A549 (cell line): ENCODE measurements around the gene ANKRD33B. TPM values are rescaled to one million over a fixed set of nuclear protein-coding genes. Genes with fewer than 3 reads are reported as not detected.

ENCODE experiments used
- ATAC-seq, 2 experiments: fragments of 200-7000 bp in 1 of 2; fragments of >200 bp in 1 of 2; cut with Nextera tagmentation in 1 of 2; cut with Tn5 transposase in 1 of 2; 3 replicates each; pipeline versions ENCODE4 v1.8.0 to v1.9.1; 2018 to 2020; ENCODE audit warnings: mild to moderate bottlenecking in 1 of 2, moderate library complexity in 1 of 2
- CTCF ChIA-PET: fragments of 300-600 bp; sonication (Branson Sonifier 250); formaldehyde crosslinking; extraction: SDS; loops from one replicate; lab custom pipeline; 2021; ENCODE audit warnings: antibody characterized with exemption, inconsistent platforms; lab: Yijun Ruan, JAX
- POLR2A ChIA-PET: fragments of 350-600 bp; formaldehyde crosslinking; extraction: SDS; loops from one replicate; lab custom pipeline; 2021; ENCODE audit warnings: antibody characterized with exemption, inconsistent platforms; lab: Yijun Ruan, JAX
- DNase-seq, 2 experiments: peaks; one replicate each; pipeline versions ENCODE4 v3.0.0 to v3.0.0-alpha.2; 2011 to 2016; ENCODE audit warnings: low read depth in 1 of 2, low spot score in 1 of 2
- FAIRE-seq: peaks from 2 replicates; lab custom pipeline; 2011; peaks lifted over from hg19 to GRCh38; lab: Jason Lieb, UNC
- H3K27ac ChIP-seq, 2 experiments: fragments of >200 bp; sonication (Bioruptor Twin); formaldehyde crosslinking; 3 replicates each; pipeline ENCODE4 v1.5.1; 2016 to 2017
- H3K4me1 ChIP-seq: fragments of >200 bp; sonication (Bioruptor Twin); formaldehyde crosslinking; 3 replicates; pipeline ENCODE4 v1.6.1; 2016
- H3K4me2 ChIP-seq: fragments of >200 bp; sonication (Bioruptor Twin); formaldehyde crosslinking; 3 replicates; pipeline ENCODE4 v1.6.1; 2016
- H3K4me3 ChIP-seq: fragments of >200 bp; sonication (Bioruptor Twin); formaldehyde crosslinking; 3 replicates; pipeline ENCODE4 v1.5.1; 2016
- H3K9me3 ChIP-seq: fragments of >200 bp; sonication (Bioruptor Twin); formaldehyde crosslinking; 3 replicates; pipeline ENCODE4 v1.6.1; 2016
- BHLHE40 ChIP-seq: IDR thresholded peaks from 2 replicates; pipeline ENCODE4 v1.6.1; 2012; ENCODE audit warnings: low read depth, low read length, inconsistent platforms
- CBX2 ChIP-seq: fragments of 200-600 bp; sonication (generic); IDR thresholded peaks from 2 replicates; pipeline ENCODE4 v1.6.1; 2016; ENCODE audit warnings: low read depth, mild to moderate bottlenecking, borderline replicate concordance
- CBX8 ChIP-seq: fragments of 200-600 bp; sonication (generic); IDR thresholded peaks from 2 replicates; pipeline ENCODE4 v1.6.1; 2016
- CHD2 ChIP-seq: fragments of 150-350 bp; IDR thresholded peaks from 2 replicates; pipeline ENCODE4 v1.6.1; 2014; ENCODE audit warnings: low read length; ENCODE audit not compliant: partially characterized antibody
- EP300 ChIP-seq, 2 experiments: fragments of >200 bp; sonication (Bioruptor Twin); formaldehyde crosslinking; IDR thresholded peaks; 2 replicates in 1 of 2; 3 replicates in 1 of 2; pipeline ENCODE4 v1.6.1; 2016 to 2017
- FOXS1 ChIP-seq: fragments of 250-450 bp; sonication (Bioruptor Pico); IDR thresholded peaks from 2 replicates; pipeline ENCODE4 v1.5.0; 2020; ENCODE audit warnings: mild to moderate bottlenecking, moderate library complexity
- HDAC2 ChIP-seq: fragments of 200-600 bp; sonication (generic); IDR thresholded peaks from 2 replicates; pipeline ENCODE4 v1.6.1; 2016
- MAFK ChIP-seq: fragments of 450-650 bp; IDR thresholded peaks from 2 replicates; pipeline ENCODE4 v1.6.1; 2014; ENCODE audit not compliant: partially characterized antibody
- RAD21 ChIP-seq, 2 experiments: fragments of >200 bp in 1 of 2; sonication (Bioruptor Twin) in 1 of 2; formaldehyde crosslinking in 1 of 2; IDR thresholded peaks in 1 of 2; conservative IDR thresholded peaks in 1 of 2; 2 replicates in 1 of 2; 3 replicates in 1 of 2; pipeline ENCODE4 v1.6.1; 2012 to 2018; ENCODE audit warnings: inconsistent platforms in 1 of 2
- RARB ChIP-seq: fragments of 250-450 bp; sonication (Bioruptor Pico); IDR thresholded peaks from 2 replicates; pipeline ENCODE4 v1.8.0; 2021; ENCODE audit warnings: mild to moderate bottlenecking, moderate library complexity
- RFX5 ChIP-seq: fragments of 450-650 bp; IDR thresholded peaks from 2 replicates; pipeline ENCODE4 v1.7.1; 2014; ENCODE audit warnings: antibody characterized with exemption, mild to moderate bottlenecking, moderate library complexity
- RNF2 ChIP-seq: fragments of 200-600 bp; sonication (generic); IDR thresholded peaks from 2 replicates; pipeline ENCODE4 v1.6.1; 2016; ENCODE audit warnings: low read depth, mild to moderate bottlenecking, antibody characterized with exemption, moderate library complexity, borderline replicate concordance
- SREBF2 ChIP-seq: fragments of 450-650 bp; IDR thresholded peaks from 2 replicates; pipeline ENCODE4 v1.6.1; 2014; ENCODE audit warnings: mild to moderate bottlenecking, moderate library complexity
- WGBS: methylation state at CpG from one replicate; pipeline ENCODE4 v1.1.6; 2017; ENCODE audit errors: missing lambda C conversion rate; 5-methylcytosine and 5-hydroxymethylcytosine counted together
- polyA plus RNA-seq, 4 experiments: library from polyadenylated mRNA; depleted of rRNA in 3 of 4; stranded (reverse); fragments of >200 nt; fragmentation: RNase III in 1 of 4; extraction: RNeasy Plus Mini Kit Qiagen cat#74134 plus additional on column Dnase treatment in 1 of 4; gene quantifications; 2 replicates in 3 of 4; 3 replicates in 1 of 4; pipeline ENCODE4 v1.2.3, GENCODE V29; 2011 to 2017
- TF ChIP-seq, protein P1 (sequence below): fragments of >200 bp; sonication (Bioruptor Twin); formaldehyde crosslinking; IDR thresholded peaks from 3 replicates; pipeline ENCODE4 v1.5.1; 2016
- TF ChIP-seq, protein P2 (sequence below): IDR thresholded peaks from 2 replicates; pipeline ENCODE4 v1.6.1; 2012
- TF ChIP-seq, protein P3 (sequence below): fragments of >200 bp; sonication (Bioruptor Twin); formaldehyde crosslinking; IDR thresholded peaks from 3 replicates; pipeline ENCODE4 v1.6.1; 2016

The ANKRD33B gene
- polyA plus RNA-seq, 2 of the 4 experiments (the other 2 are of a cell fraction): 4.0 to 6.9 TPM

DNA sequence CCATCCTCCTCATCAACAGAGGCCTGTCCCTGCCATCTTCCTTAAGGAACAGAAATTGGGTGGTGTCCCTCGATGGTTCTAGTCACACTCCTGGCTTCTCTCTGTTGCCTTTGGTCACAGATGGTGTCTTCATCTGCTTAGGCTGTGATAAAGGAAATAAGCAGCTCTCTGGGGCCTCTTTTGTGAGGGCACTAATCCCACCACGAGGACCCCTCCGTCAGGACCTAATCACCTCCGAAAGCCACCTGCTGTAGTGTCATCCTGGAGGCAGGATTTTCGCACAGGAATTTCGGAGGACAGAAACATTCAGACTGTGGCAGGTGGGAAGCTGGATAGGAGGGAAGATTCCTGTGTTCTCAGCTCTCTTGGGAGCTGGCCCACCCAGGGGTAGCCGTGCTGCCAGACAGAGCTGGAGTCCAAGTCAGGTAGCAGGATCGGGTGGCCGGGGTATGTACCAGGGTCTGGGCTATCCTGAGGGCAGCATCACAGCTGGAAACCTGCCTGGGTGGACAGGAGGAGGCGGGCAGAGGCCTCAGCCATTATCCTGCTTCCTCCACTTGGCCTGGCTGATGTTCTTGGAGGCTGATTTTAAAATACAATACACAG is 59.5 kb downstream of the ANKRD33B start:
- H3K4me1 ChIP-seq: peaks cover 13% of the 10 kb centered on the region
- ATAC-seq (no peak), FAIRE-seq (no peak), DNase-seq (no peak)
- H3K4me3 ChIP-seq: no peak overlapping the region
- ChIA-PET POLR2A (no interaction called here), CTCF (interaction anchor here (1.0 to 23.2 kb wide), 3 partner anchors 69 to 172 kb away, joined by 3 to 479 read pairs (median 5); no protein-coding TSS in a partner anchor)
- TF ChIP-seq HDAC2: no peak
- TF ChIP-seq, protein P1, sequence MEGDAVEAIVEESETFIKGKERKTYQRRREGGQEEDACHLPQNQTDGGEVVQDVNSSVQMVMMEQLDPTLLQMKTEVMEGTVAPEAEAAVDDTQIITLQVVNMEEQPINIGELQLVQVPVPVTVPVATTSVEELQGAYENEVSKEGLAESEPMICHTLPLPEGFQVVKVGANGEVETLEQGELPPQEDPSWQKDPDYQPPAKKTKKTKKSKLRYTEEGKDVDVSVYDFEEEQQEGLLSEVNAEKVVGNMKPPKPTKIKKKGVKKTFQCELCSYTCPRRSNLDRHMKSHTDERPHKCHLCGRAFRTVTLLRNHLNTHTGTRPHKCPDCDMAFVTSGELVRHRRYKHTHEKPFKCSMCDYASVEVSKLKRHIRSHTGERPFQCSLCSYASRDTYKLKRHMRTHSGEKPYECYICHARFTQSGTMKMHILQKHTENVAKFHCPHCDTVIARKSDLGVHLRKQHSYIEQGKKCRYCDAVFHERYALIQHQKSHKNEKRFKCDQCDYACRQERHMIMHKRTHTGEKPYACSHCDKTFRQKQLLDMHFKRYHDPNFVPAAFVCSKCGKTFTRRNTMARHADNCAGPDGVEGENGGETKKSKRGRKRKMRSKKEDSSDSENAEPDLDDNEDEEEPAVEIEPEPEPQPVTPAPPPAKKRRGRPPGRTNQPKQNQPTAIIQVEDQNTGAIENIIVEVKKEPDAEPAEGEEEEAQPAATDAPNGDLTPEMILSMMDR: no peak
- TF ChIP-seq, protein P2, sequence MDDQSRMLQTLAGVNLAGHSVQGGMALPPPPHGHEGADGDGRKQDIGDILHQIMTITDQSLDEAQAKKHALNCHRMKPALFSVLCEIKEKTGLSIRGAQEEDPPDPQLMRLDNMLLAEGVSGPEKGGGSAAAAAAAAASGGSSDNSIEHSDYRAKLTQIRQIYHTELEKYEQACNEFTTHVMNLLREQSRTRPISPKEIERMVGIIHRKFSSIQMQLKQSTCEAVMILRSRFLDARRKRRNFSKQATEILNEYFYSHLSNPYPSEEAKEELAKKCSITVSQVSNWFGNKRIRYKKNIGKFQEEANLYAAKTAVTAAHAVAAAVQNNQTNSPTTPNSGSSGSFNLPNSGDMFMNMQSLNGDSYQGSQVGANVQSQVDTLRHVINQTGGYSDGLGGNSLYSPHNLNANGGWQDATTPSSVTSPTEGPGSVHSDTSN: no peak
- TF ChIP-seq, protein P3, sequence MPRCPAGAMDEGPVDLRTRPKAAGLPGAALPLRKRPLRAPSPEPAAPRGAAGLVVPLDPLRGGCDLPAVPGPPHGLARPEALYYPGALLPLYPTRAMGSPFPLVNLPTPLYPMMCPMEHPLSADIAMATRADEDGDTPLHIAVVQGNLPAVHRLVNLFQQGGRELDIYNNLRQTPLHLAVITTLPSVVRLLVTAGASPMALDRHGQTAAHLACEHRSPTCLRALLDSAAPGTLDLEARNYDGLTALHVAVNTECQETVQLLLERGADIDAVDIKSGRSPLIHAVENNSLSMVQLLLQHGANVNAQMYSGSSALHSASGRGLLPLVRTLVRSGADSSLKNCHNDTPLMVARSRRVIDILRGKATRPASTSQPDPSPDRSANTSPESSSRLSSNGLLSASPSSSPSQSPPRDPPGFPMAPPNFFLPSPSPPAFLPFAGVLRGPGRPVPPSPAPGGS: no peak
- 93% methylated on average over 10 of the region's 10 CpGs for WGBS
- no peak overlapping the region for H3K27ac ChIP-seq
- peaks cover 12% of the 10 kb centered on the region for H3K9me3 ChIP-seq
- H3K4me2 ChIP-seq: no peak overlapping the region

DNA sequence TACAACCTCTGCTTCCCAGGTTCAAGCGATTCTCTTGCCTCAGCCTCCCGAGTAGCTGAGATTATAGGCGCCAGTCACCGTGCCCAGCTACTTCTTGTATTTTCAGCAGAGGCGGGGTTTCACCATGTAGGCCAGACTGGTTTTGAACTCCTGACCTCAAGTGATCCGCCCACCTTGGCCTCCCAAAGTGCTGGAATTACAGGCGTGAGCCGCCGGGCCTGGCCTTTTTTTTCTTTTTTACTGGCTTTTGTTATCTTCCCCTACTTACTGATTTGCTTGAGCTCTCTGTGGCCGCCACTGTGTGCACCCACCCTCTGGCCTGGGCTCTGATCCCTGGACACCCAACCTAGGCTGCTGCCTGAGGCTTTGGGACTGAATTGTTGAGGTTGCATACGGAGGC is 60.3 kb downstream of the ANKRD33B start:
- Histone ChIP-seq H3K27ac (no peak overlapping the region; a peak in 1 of 6 replicates), H3K4me3 (no peak overlapping the region), H3K4me1 (peaks cover 13% of the 10 kb centered on the region)
- POLR2A ChIA-PET: no interaction called here
- TF ChIP-seq CBX8 (no peak), RNF2 (no peak), EP300 (IDR thresholded peaks at IDR 0.05) (no peak), CBX2 (no peak), CHD2 (no peak), MAFK (no peak), FOXS1 (CRISPR knock-in tag) (no peak), SREBF2 (no peak), RARB (CRISPR knock-in tag) (no peak), RFX5 (no peak), BHLHE40 (no peak)
- TF ChIP-seq, protein P3: no peak
- TF ChIP-seq, all 56 proteins: peak for 0
- H3K9me3 ChIP-seq: peaks cover 12% of the 10 kb centered on the region
- 83% methylated on average over 11 of the region's 11 CpGs for WGBS
- ATAC-seq (no peak), DNase-seq (no peak), FAIRE-seq (no peak)
- CTCF ChIA-PET: interaction anchor here (1.0 to 23.2 kb wide), 5 partner anchors 9 to 173 kb away, joined by 3 to 479 read pairs (median 4); no protein-coding TSS in a partner anchor
- H3K4me2 ChIP-seq: no peak overlapping the region

DNA sequence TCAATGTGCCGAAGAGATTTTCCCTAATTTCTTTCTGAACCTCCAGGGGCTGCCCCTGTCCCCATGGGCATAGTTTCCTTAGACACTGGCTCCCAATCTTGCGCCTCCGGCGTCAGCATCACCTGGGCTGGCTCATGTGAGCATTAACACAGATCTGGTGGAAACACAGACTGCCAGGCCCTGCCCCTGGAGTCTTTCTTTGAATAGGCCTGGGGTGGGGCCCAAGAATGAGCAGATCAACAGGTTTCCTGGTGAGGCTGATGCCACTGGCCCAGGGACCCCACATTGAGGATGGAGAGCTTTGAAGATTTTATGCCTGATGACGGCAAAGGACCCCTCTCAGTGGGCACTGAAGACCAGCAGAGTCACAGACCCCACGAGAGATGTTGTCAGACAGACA is 60.8 kb downstream of the ANKRD33B start:
- H3K9me3 ChIP-seq: peaks cover 12% of the 10 kb centered on the region
- CTCF ChIA-PET: interaction anchor here (1.4 to 23.2 kb wide), 4 partner anchors 10 to 173 kb away, joined by 3 to 479 read pairs (median 4); no protein-coding TSS in a partner anchor
- no peak for ATAC-seq
- POLR2A ChIA-PET: no interaction called here
- H3K4me3 ChIP-seq: no peak overlapping the region
- DNase-seq: no peak
- H3K4me1 ChIP-seq: peaks cover 13% of the 10 kb centered on the region
- no peak overlapping the region; a peak in 1 of 6 replicates for H3K27ac ChIP-seq
- no peak overlapping the region for H3K4me2 ChIP-seq
- TF ChIP-seq RAD21 (conservative IDR thresholded peaks at IDR 0.05 in 1 of 2, IDR thresholded peaks at IDR 0.05 in 1 of 2) (no peak), BHLHE40 (no peak)
- TF ChIP-seq, protein P2: no peak
- 85% methylated on average over 6 of the region's 6 CpGs for WGBS
- FAIRE-seq: no peak
